Large intestine (tissue), 3 donors: Measurements from ENCODE around the gene POLN. TPM values are rescaled to one million over a fixed set of nuclear protein-coding genes. Genes with fewer than 3 reads are reported as not detected.

ENCODE experiments used
- DNase-seq, 2 donors: peaks; one replicate each; pipeline versions ENCODE4 v3.0.0 to v3.0.0-alpha.2; 2013
- H3K27ac ChIP-seq: one replicate; pipeline ENCODE4 v1.5.1; 2013; ENCODE audit warnings: low read length
- H3K27me3 ChIP-seq: 2 replicates; pipeline ENCODE4 v1.6.1; 2013; ENCODE audit warnings: low read length; ENCODE audit not compliant: control insufficient read depth, insufficient read depth
- H3K36me3 ChIP-seq: 2 replicates; pipeline ENCODE4 v1.6.1; 2013; ENCODE audit warnings: low read length; ENCODE audit not compliant: control insufficient read depth, insufficient read depth
- H3K4me1 ChIP-seq: one replicate; pipeline ENCODE4 v1.6.1; 2013; ENCODE audit warnings: low read length; ENCODE audit not compliant: control insufficient read depth, insufficient read depth
- H3K4me3 ChIP-seq: one replicate; pipeline ENCODE4 v1.5.1; 2013; ENCODE audit warnings: low read length
- H3K9me3 ChIP-seq: one replicate; pipeline ENCODE4 v1.6.1; 2013; ENCODE audit warnings: mild to moderate bottlenecking, low read depth, low read length, moderate library complexity; ENCODE audit not compliant: control insufficient read depth
- WGBS: methylation state at CpG from one replicate; pipeline ENCODE4 v1.1.5; 2013; ENCODE audit warnings: low lambda C conversion rate; ENCODE audit not compliant: insufficient coverage; 5-methylcytosine and 5-hydroxymethylcytosine counted together
- polyA plus RNA-seq: library from polyadenylated mRNA; unstranded; fragments of 120-200 nt; gene quantifications from one replicate; pipeline ENCODE4 v1.2.1, GENCODE V29; 2013

Gene POLN
- polyA plus RNA-seq, 1 donor, result 2.3 TPM

DNA sequence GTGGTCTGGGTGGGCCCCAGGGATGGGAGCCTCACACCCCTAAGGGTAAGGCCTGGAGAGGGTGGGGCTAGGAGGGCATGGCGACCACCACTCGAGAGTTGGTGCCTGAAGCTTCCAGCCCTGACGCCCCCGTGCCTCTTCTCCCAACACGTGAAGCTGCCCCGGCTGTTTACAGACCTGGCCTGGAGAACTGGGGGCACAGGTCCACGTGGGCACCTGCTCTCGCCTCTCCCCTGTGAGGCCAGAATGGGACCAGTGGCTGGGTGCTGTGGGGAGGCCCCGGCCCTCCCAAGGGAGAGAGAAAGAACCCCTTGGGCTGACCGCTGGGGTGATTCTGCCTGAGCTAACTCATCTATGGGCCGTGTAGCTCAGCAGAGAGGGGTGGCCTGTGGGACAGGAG is 167.3 kb downstream of the POLN start:
- H3K27ac ChIP-seq, result no peak overlapping the region
- peaks cover 12% of the 10 kb centered on the region for H3K4me1 ChIP-seq
- DNase-seq, result no peak
- no CpG with 5 or more reads among the region's 11 CpGs for WGBS
- no peaks in the 10 kb centered on the region for H3K9me3 ChIP-seq
- H3K27me3 ChIP-seq, result no peaks in the 10 kb centered on the region
- no peaks in the 10 kb centered on the region for H3K36me3 ChIP-seq
- no peak overlapping the region for H3K4me3 ChIP-seq

DNA sequence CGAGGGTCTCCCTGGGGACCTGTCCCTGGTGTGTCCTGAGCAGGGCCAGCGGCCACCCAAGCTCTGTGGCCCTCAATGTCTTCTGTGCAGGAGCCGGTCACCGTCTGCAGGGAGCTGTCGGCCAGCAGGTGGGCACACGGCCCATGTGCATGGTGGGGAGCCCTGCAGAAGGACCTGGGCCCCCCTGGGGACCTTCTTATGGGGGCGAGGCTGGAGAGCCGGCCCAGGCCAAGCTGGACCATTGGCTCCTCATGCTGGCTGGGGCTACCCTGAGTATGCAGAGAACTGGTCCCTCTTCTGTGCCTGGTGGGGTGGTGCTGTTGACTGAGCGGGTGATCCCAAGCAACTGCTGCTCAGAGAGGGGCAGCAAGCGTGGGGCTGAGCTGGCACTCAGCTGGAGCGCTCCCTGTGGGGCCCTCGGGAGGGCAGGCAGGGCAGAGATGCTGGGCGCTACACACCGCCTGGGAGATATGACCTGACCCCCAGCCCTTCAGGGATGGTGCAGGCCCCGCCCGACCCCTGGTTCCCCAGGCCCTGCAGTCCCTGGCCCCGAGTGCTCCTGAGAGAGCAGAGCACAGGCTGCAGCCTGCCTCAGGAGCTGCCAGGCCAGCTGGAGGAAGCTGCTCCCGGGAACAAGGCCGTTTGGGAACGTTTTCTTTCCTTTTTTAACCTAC is 168.0 kb downstream of the POLN start:
- Histone ChIP-seq H3K36me3 (no peaks in the 10 kb centered on the region), H3K9me3 (no peaks in the 10 kb centered on the region), H3K27me3 (no peaks in the 10 kb centered on the region), H3K4me1 (peaks cover 12% of the 10 kb centered on the region), H3K27ac (no peak overlapping the region), H3K4me3 (no peak overlapping the region)
- DNase-seq, result no peak
- no CpG with 5 or more reads among the region's 20 CpGs for WGBS

- Histone ChIP-seq H3K27me3 (no peaks in the 10 kb centered on the region), H3K4me1 (peaks cover 12% of the 10 kb centered on the region), H3K9me3 (no peaks in the 10 kb centered on the region), H3K36me3 (no peaks in the 10 kb centered on the region), H3K27ac (no peak overlapping the region), H3K4me3 (no peak overlapping the region)
- DNase-seq, result no peak
- no CpG with 5 or more reads among the region's 20 CpGs for WGBS
Measured at GRCh38 chr4:2072971-2073807, 168.7 kb downstream of the POLN start.

DNA sequence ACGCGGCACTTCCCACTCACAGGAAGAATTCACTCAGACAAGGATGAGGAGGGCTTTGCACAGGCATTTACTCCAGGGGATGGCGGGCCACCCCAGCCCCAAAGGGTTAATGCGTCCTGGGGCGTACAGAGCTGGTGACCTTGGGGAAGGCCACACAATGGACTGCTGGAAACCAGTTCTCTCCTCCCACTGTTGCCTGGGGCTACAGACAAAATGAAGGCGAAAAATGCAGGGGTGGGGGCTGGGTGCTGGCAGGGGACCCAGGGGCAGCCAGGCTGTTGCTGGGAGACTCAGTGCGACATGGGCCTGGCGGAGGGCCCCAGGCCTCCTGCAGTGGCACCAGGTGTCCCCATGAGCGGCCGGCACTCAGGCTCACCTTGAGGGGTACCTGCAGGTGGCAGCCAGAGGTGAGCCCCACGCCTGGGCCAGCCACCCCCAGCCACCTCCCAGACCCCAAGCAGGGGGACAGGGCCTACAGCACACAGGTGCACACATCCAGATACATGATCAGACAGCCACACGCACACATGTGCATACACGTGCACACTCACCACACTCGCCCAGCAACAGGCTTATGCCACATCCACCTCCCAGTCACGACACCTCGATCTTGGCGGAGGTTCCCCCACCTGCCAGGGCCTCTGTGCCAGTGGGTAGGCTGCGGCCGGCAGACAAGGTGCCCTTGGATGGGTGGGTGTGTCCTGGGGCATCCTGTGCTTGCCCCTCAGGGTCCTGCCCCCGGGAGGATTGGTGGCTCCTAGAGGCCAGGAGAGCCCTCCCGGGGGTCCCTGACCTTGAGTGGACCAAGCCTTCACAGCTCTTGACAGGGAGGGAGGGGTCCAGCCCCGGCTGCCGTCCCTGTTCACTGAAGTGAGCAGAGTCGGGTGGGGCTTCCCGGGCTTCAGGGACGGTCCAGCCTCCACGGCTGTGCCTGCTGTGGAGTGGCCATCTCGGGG is 169.7 kb downstream of the POLN start:
- Histone ChIP-seq H3K4me1 (peaks cover 8% of the 10 kb centered on the region), H3K27ac (no peak overlapping the region), H3K9me3 (no peaks in the 10 kb centered on the region), H3K27me3 (no peaks in the 10 kb centered on the region), H3K36me3 (no peaks in the 10 kb centered on the region), H3K4me3 (no peak overlapping the region)
- DNase-seq, result no peak
- WGBS, result no CpG with 5 or more reads among the region's 28 CpGs

GRCh38 chr4:2071252-2071911 is 170.5 kb downstream of the POLN start:
- no peaks in the 10 kb centered on the region for H3K9me3 ChIP-seq
- WGBS, result no CpG with 5 or more reads among the region's 16 CpGs
- H3K4me1 ChIP-seq, result peaks cover 2% of the 10 kb centered on the region
- H3K27ac ChIP-seq, result no peak overlapping the region
- DNase-seq, result no peak
- H3K36me3 ChIP-seq, result no peaks in the 10 kb centered on the region
- no peak overlapping the region for H3K4me3 ChIP-seq
- no peaks in the 10 kb centered on the region for H3K27me3 ChIP-seq

- whole genome bisulfite sequencing, result no CpG with 5 or more reads among the region's 22 CpGs
- Histone ChIP-seq H3K9me3 (no peaks in the 10 kb centered on the region), H3K27ac (no peak overlapping the region), H3K27me3 (no peaks in the 10 kb centered on the region), H3K36me3 (no peaks in the 10 kb centered on the region), H3K4me3 (no peak overlapping the region), H3K4me1 (no peaks in the 10 kb centered on the region)
- no peak for DNase-seq
Measured at GRCh38 chr4:2070421-2071251, 171.3 kb downstream of the POLN start.

GRCh38 chr4:2069986-2070385 is 171.9 kb downstream of the POLN start:
- Histone ChIP-seq H3K4me1 (no peaks in the 10 kb centered on the region), H3K36me3 (no peaks in the 10 kb centered on the region), H3K27ac (no peak overlapping the region), H3K9me3 (no peaks in the 10 kb centered on the region), H3K4me3 (no peak overlapping the region), H3K27me3 (no peaks in the 10 kb centered on the region)
- DNase-seq, result no peak
- WGBS, result no CpG with 5 or more reads among the region's 14 CpGs

DNA sequence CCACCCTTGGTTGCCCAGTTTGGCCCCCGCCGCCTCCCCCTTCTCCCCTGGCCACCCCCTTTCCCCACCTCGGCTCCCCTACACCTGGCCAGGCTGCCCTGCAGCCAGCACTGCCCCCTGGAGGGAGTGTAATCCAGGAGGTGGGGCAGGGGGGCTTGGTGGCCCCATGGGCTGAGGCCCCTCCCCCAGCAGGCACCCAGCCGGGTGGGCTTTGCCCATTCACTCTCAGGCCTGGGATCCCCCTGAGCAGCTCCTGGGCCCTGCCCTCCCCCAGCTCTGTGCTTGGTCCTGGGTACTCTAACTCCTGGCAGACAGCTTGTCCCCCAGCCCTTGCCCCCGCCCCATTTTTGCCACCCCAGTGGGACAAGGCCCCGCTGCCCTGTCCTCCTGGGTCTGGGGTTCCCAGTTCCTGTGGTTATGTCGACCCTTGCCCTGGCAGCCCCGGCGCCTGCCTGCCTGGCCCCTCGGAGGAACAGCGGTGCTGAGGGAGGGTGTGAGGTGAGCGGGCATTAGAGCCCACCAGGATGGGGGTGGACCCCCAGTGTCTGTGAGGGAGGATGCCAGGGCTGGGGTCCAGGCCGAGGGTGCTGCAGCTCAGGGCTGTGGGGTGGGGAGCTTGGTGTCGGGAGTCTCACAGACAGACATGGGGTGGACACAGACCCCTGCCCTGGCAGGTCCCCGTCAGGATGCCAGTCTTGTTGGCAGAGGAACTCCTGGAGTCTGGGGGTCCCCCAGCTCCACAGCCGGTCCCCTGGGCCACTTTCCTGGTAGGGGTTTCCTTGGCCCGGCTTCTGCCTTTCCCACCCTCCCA is 172.6 kb downstream of the POLN start:
- no CpG with 5 or more reads among the region's 17 CpGs for WGBS
- DNase-seq, result no peak
- Histone ChIP-seq H3K27ac (no peak overlapping the region), H3K9me3 (no peaks in the 10 kb centered on the region), H3K27me3 (no peaks in the 10 kb centered on the region), H3K4me3 (no peak overlapping the region), H3K36me3 (no peaks in the 10 kb centered on the region), H3K4me1 (peaks cover 3% of the 10 kb centered on the region)

DNA sequence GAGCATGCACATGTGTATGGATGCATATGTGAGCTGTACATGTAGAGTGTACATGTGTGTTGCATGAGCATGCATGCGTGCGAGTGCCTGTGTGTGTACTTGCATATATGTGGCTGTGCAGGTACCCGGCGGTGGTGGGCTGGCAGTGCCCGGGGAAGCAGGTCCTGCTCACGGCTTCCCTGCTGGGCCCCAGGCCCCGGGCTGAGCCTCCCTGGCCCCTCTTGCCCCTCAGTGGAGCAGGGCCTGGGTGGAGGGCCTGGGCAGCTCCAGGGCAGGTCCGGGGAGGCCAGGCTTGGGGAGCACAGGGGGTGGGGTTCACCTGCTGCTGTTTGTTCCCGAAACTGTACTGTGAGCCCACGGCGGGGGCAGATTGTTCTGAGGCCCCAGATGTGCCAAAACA is 173.4 kb downstream of the POLN start:
- no CpG with 5 or more reads among the region's 11 CpGs for WGBS
- no peaks in the 10 kb centered on the region for H3K27me3 ChIP-seq

More for the DNA sequence above, 173.4 kb downstream of the POLN start:
- no peak overlapping the region for H3K4me3 ChIP-seq
- no peak for DNase-seq
- peaks cover 3% of the 10 kb centered on the region for H3K4me1 ChIP-seq
- no peaks in the 10 kb centered on the region for H3K36me3 ChIP-seq
- no peak overlapping the region for H3K27ac ChIP-seq
- H3K9me3 ChIP-seq, result no peaks in the 10 kb centered on the region
